OCI-LY1 (cell line): Measurements from ENCODE around the gene SUPT3H.

Source experiments
- CTCF ChIP-seq: fragments of 200-600 bp; sonication (generic), shearing (Covaris generic); IDR thresholded peaks from 2 replicates; pipeline ENCODE4 v1.5.1; 2017; ENCODE audit warnings: mild to moderate bottlenecking, antibody characterized with exemption, low read length, moderate library complexity, mixed read lengths
- EZH2 ChIP-seq: fragments of 200-600 bp; sonication (generic), shearing (Covaris generic); IDR thresholded peaks from 2 replicates; pipeline ENCODE4 v1.8.0; 2017; ENCODE audit warnings: borderline replicate concordance, mixed run types, mild to moderate bottlenecking, antibody characterized with exemption, low read length, moderate library complexity, mixed read lengths

DNA sequence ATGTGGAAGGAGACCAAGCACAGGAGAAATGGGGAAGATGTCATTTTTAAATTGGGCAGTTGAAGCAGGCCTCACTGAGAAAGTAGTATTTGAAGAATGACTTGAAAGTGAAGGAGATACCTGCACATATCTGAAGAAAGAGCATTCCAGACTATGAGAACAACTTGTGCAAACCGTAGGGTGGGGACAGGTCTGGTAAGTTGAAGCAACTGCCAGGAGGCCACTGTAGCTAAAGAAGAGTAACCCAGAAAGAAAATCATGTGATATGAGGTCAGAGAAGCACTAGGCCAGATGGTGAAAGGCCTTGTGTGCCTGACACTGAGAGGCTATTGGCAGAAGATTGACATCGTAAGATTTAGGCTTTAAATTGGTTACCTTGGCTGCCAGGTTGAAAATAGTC is 4.7 kb upstream of the SUPT3H start:
- TF ChIP-seq CTCF (no peak), EZH2 (no peak)
